HEK293T (cell line): ENCODE data around the gene GDI1.

Experiments
- BHLHE40 ChIP-seq: fragments of 450-650 bp; IDR thresholded peaks from 2 replicates; pipeline ENCODE4 v1.6.1; 2016; ENCODE audit warnings: mild to moderate bottlenecking, moderate library complexity, borderline replicate concordance
- FOXA1 ChIP-seq: fragments of 450-650 bp; IDR thresholded peaks from 2 replicates; pipeline ENCODE4 v1.6.1; 2016; ENCODE audit warnings: mild to moderate bottlenecking
- FOXK2 ChIP-seq: fragments of 450-650 bp; IDR thresholded peaks from 2 replicates; pipeline ENCODE4 v1.6.1; 2016; ENCODE audit warnings: mild to moderate bottlenecking
- HDGF ChIP-seq: fragments of 450-650 bp; IDR thresholded peaks from 2 replicates; pipeline ENCODE4 v1.6.1; 2017; ENCODE audit warnings: antibody characterized with exemption, borderline replicate concordance
- LEF1 ChIP-seq: fragments of 450-650 bp; IDR thresholded peaks from 2 replicates; pipeline ENCODE4 v1.6.1; 2017; ENCODE audit warnings: mild to moderate bottlenecking, borderline replicate concordance
- SP1 ChIP-seq: fragments of 450-650 bp; IDR thresholded peaks from 2 replicates; pipeline ENCODE4 v1.6.1; 2017
- TARDBP ChIP-seq: fragments of 450-650 bp; IDR thresholded peaks from 2 replicates; pipeline ENCODE4 v1.6.1; 2016
- TF ChIP-seq, protein P1 (sequence below): fragments of 450-650 bp; IDR thresholded peaks from 2 replicates; pipeline ENCODE4 v1.6.1; 2016

DNA sequence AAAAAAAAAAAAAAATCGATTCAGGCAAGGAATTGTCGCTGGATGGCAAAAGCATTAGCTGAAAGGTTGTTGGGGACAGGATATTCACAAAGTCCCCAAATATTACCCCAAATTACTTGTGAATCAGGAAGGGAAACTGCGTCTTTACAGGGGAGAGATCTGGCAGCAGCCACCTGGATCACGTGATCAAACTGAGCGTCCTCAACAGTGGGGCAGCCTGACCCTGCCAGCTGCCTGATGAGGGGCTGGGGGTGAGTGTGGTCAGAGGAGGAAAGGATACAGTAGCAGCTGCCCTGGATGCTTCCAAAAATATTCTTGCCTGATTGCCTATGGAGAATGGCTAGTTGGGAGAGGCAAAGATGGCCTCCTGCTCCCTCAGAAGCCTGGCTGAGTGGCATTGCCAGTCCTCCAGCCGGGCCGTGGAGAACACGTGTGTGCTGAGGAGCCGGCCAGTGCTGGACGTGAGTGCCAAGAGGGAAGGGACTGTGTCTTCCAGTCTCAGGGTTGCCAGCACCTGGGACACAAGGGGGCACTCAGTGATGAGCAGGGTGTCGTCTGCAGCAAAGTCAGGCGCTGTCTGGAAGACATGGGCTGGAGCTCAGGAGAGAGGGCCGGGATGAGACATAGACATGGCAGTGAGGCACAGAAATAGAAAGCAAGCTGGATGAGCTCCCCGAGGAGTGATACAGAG lies 45.1 kb downstream of the GDI1 start:
- TF ChIP-seq HDGF (no peak), SP1 (no peak), FOXK2 (no peak), FOXA1 (no peak), BHLHE40 (no peak), TARDBP (no peak), LEF1 (no peak)
- TF ChIP-seq, protein P1, sequence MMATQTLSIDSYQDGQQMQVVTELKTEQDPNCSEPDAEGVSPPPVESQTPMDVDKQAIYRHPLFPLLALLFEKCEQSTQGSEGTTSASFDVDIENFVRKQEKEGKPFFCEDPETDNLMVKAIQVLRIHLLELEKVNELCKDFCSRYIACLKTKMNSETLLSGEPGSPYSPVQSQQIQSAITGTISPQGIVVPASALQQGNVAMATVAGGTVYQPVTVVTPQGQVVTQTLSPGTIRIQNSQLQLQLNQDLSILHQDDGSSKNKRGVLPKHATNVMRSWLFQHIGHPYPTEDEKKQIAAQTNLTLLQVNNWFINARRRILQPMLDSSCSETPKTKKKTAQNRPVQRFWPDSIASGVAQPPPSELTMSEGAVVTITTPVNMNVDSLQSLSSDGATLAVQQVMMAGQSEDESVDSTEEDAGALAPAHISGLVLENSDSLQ = no peak
